OCI-LY3 (cell line): Measurements from ENCODE around the gene TRERF1.

Experiments
- CTCF ChIP-seq: fragments of 200-600, 300-600 bp; sonication (generic); IDR thresholded peaks from 2 replicates; pipeline ENCODE4 v1.5.1; 2014; ENCODE audit warnings: antibody characterized with exemption, low read length, low read depth
- EZH2phosphoT487 ChIP-seq: fragments of 200-600 bp; shearing (Covaris generic); IDR thresholded peaks from 2 replicates; pipeline ENCODE4 v1.6.1; 2018; ENCODE audit warnings: antibody characterized with exemption, mixed run types, low read depth

DNA sequence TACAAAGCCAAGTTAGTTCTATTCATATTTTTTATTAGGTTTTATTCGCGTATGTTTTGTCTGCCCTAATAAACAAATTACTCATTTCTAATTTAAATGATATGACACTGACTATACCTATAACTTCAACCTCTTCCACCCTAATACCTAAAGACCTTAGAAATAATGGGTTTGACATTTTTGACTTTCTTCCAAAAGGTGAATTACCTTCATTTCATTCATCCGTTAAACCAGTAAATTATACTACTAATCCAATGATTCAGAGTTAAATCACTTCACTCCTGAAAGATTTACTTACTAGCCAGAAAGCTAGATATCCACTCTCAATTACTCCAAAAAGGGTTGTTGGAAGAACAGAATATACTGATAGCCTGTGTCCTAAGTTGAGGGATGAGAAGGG lies 239.3 kb downstream of the TRERF1 start:
- TF ChIP-seq CTCF (no peak), EZH2phosphoT487 (no peak)
